NCI-H2196 (cell line): ENCODE results near the gene PDE1C.

ENCODE experiments used
- DNase-seq: peaks from one replicate; lab custom pipeline; 2025; ENCODE audit not compliant: unreplicated experiment; lab: John Stamatoyannopoulos, UW

PDE1C gene

DNA sequence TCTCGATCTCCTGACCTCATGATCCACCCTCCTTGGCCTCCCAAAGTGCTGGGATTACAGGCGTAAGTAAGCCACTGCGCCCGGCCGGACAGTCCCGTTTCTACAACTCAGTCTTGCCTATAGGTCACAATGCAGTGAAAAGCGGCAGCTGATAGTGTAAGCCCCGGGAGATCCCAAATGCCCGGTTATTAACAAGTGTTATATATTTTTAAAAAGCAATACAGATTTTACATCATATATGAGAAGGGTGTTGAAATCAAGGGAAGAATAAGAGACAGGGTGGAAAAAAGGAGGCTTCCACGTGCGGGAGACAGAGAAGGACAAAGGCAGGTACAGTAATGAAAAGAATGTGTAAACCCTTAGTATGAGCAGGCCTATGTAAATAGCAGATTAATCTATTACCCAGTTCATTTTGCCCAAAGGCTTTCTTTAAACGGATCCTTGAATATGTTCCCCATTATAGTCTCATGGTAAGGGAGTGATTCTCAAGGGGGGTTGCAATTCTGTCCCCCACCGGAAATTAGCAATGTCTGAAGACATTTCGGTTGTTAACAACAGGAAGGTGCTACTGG is 170.8 kb downstream of the PDE1C start:
- no peak for DNase-seq

DNA sequence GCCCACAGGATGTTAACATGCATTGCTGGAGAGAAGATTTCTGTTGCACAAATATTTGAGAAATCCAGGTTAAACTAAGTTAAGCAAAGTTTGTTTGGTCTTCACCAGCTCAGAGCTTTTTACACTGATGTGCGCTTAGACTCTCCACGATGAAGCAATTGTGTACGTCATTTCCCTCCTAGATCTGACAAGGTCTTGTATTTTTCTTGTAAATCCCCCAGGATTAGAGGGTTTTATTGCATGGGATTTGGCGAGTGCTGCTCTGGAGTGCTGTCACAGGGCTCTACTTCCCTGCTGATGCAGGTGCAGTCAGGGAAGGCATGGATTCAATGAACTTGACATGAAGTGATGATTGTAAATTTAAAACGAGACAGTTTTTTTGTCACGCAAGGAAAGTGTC is 173.3 kb downstream of the PDE1C start:
- DNase-seq = no peak

DNA sequence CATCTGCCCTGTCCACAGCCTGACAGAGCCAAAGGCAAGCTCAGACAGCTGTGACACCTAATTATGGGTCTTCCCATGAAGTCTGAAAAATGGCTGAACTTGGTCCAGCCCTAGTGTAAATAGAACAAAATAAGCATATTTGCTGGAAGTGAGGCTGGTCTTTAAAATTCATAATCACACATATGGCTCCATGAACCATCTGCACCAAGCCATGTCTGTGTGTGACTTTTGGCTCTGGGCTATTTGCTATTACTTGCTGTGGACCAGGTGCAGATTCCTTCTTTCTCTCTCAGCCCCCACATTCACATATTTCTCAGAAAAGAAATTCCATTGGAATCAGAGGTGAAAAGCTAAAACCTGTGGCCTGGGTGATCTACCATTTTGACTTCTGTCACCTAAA is 175.9 kb downstream of the PDE1C start:
- no peak for DNase-seq

DNA sequence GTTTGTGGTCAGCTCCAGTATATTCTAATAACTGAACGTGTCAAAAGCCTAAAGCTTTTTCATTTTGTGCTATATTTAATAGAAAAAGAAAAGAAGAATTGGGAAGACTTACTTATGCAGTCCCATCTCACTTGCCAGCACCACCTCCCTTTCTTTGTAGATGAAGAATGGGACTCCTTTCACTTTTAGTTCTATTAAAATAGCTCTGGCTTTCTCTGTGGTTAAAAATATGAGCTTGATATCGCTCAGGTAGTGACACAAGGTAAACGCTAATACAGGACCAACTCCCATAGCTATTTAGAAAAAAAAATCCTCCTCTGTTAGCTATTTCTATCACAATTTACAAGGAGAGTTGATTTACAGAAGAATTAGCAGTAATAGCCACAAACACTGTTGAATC is 176.8 kb downstream of the PDE1C start:
- no peak for DNase-seq

DNA sequence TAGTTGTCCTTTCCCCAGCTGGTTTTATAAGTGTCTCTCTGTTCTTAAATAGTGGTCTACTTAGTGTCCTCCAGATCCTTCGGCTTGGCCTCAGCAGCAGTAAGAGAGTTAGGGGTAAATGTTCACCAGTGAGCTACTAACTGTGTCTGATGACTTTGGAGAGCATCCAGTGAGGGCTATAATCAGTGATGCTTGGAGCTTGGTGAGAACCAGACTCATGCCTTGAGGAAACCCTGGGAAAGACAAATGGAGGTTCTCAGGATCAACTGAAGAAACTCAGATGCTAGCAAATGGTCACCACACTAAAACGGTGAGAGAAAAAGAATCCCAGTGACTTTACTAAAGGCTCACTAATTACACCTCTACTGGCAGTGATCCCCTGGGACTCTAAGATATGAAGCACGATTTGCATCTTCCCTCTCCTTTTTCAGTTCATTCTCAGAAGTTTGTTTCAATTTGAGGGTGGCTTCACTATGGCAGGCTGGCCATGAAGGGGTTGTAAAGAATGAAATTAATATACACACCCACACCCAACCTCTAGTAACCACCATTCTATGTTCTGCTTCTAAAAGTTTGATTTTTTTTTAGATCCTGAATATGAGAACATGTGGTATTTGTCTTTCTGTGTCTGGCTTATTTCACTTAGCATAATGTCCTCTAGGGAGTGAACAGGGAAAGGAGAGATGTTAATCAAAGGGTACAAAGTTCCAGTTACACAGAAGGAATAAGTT is 177.9 kb downstream of the PDE1C start:
- no peak for DNase-seq

DNA sequence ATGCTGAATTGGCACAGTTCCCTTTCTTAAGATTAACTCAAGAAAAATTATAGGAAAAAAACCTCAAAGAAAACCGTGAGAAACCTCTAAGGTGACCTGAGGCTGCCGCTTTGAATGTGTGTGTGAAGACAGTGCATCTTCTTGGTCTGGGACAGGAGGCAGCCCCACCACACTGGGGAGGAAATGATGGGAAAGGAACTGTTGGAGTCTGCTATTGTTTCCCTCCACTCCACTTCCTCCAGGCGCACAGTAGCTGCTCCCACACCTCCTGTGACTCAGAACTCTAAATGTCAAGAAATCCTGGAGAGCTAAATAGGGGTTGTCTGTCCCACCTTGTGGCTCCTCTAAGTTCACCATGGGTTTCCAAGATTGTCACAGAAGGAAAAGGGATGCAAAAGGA is 179.4 kb downstream of the PDE1C start:
- no peak for DNase-seq

DNA sequence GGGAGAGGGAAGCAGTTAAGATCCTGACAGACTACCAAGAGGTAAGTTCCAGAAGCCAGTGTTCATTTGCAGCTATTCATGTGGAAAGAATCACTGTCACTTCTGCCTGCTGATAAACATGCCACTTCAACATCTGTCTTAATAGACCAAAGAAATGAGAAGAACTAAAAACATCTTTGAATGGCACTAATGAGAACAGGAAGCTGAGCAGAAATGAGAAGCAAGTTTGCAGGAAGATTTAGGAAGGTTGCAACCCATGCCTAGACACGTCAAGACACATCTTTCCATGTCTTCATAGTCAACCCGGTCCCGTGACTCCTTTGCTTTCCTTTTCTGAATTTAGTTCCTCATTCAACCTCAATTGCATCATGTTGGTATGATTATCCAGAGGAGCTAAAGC is 180.0 kb downstream of the PDE1C start:
- no peak for DNase-seq

DNA sequence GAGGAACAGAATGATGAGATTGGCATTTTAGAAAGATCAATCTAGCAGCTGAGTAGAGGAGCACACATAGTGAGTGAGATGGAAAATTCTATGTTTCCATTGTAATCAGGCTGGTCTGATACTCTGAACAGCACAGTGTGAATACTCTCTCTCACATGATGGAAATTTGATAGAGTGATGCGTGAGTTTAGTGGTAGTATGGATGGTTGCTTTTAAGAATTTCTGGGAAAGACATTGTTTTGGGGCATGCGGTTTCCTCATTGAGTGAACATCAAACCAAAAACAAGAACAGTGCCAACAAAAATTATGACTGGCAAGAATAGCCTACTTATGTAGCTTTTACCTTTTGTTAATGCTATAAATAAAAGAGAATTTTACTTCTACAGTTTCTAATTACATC is 183.2 kb downstream of the PDE1C start:
- no peak for DNase-seq

DNA sequence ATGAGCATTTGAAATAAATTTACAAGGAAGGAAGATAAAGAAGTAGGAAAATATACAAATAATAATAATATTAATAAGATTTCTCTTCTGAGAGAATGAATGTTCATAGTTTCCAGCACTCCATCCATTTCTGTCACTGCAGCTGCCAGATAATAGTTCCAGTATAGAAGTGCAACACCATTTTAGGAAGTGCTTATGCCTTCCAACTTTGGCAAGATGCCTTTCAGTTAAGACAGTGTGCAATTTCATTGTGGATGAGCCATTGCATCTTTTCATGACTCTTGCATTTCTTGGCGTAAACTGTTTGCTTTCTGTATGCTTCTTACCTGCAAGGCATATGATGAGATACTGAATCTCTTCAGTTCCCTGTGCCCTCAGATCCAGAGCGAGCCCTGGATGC is 185.0 kb downstream of the PDE1C start:
- DNase-seq = no peak

DNA sequence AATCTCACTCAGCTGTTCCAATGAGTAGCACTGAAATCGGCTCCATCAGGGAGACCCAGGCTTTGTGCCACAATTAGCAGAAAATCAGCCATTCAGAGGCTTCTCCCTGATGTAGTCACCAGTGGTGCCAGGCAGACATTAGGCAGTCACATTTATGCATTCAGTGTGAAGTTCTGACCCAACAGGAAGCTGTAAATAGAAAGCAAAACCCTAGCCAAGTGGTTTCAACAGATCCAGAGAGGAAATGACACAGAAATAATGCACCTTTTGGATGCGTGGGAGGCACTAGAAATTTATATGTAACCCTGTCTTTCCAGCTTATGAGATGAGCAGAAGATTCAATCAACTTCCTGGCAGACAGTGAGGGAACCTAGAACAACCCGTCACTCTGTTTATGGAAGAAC is 186.4 kb downstream of the PDE1C start:
- DNase-seq = no peak

DNA sequence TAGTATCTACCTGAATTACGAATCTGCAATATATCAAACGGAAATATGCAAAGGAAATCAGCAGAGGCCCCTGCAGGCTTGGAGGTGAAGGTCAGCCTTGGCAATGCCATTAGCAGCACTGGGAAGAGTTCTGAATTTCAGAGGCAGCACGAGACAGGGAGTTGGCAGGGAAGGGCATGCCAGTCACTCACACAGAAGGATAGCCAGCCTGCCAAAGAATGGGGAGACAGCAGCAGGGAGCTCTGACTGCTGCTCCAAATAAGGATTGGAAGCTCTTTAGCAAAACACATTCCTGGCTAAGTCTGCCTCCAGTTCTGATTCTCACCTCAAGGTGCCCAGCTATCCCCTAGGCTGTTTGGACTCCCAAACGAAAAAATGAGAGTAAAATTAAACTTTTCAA is 188.0 kb downstream of the PDE1C start:
- DNase-seq = no peak

DNA sequence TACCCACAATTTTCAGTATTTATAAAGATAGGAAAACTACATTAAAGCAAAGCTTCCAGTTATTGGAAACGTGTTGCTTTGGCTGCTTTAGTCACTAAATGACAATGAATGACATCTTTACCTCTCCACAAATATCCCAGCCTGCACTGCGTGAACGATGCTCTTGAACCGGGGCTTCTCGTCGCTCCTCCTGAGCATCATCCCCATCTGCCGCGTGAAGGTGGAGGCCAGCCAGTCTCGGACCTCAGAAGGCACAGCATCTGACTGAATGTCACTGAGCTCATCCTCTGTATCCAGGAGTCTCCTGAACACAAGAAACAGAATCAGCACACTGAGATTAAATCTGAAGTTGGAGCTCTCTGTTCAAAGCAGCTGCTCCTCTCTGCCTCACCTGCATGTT is 191.3 kb downstream of the PDE1C start:
- DNase-seq = no peak

DNA sequence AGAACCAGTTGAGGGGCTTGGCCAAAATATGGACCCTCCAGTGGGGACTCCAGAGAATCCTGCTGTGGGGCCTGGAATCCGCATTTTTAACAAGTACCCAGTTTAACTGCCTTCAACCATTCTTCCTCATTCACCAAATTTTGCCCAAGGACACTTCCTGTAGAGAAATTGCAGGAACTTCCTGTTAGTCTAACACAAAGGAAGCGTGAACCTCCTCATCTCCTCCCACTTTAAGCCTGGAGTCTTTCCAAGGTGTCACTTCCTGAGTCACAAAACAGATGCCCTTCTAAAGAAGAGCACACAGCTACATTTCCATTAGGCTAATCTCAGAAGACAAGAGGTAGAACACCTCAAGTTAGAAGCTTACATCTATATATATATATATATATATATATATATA is 194.8 kb downstream of the PDE1C start:
- DNase-seq = no peak

DNA sequence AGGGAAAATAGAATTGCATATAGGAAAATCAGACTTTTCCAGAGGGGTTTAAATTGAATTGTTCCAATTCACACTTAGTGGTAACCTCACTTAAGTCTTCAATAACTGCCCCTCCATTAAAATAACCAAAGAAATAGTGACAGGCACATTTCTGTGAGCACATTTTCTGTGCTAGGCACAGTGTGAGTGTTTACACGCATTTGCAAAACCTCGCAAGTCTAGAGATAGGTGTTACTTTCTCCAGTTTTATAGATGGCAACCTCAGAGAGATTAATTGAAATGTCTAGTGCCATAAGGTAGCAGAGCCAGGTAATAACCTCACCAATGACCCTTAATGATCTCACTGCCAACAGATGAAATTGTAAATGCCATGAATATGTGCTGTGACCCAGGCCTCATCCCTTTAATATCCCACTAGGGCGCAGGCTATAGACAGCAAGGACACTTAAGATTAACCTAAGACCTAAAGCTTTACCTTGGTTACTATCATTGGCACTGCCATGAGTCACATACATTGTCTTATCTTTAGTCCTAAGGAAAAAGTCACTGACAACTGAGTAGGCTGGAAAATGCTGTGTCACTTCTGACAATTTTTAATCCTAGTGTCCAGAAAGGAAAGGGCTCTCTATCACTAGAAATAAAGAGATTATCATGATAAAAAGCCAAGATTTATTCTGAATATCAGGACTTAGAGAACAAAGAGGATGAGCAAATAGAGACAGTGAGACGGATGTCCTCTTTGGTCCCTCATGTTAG is 195.4 kb downstream of the PDE1C start:
- no peak for DNase-seq

DNA sequence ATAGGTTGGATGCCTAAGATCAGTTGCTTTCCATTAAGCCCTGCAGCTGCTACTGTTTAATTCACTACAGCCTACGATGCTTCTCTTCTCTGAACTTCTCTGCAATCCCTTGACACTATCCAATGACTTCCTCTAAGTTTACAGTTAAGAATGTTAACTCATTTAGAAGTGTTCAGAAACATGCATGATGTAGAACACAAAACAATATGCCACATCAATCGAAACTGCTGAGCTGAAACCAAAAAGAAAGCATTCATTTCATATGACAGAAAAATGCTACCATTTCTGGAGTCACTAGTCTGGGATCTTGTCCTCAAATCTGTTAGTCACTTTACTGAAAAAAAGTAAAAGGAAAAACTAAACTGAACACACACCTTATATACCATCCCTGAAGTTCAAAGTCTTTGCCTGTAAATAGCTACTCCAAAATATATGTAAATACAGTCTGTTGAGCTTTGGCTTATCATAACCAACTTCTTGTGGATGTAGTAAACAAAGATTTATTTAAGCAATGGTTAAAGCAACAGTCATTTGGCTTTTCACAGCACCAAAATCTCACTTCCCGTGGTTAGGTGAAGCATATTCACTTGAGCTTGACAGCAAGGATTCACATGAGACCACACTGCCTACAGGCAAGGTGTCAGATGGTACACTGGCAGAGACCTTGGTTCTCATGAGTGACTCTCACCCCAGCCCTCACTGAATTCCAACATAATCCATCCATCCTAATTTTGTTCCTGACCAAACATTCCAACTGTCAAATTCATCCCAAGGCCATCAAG is 196.2 kb downstream of the PDE1C start:
- no peak for DNase-seq

DNA sequence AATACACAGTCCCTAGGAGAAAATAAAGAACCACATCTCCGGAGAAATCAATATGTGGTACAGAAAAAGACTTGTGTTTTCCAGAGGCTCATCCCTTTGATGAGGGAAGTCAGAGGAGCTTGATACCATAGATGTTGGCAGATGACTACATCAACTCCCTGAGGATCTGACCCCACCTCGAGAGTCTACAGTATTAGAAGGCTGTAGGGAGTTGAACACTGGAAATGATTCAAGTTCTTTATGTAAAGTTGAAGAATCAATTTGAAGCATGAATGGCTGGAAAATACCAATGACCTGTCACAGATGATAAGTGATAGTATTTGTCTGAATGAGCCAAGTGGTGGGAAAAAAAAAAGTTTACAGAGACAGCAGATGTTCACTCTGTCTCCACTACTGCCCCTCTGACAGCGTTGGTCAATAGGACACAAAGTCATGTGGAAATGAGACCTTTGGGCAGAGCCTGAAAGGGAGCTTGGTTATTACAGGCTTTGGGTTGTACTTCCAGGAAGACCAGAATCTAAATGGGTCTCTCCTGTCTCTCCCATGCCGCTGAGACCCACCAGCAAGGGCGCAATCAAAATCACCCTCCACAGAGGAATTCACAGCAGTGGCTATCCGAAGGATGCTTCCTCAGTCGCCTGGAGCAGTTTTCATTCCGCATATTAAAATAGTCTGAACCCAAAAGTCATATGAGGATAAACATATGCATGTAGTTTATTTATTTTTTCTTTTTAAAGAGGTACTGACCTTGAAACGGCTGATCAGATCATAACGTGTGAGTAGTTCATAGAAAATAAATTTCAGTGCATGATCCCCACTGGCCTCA is 197.4 kb downstream of the PDE1C start:
- no peak for DNase-seq

DNA sequence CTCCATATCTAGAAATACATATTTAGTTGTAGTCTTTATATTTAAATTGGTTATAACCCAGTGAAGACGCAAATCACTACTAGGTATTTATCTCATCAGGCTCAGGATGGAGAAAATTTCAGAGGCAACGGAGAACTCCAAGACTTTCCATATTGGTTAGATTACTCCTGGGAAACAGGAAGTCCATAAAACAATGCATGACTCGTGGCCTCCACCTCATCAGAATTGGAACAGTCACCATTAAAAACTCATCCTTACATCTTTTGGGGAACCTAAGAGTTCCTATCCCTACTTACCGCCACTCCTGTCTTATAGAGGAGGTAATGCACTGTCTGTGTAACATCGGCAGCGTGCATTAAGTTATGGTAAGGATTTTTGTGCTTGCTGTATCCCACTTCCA is 205.6 kb downstream of the PDE1C start:
- no peak for DNase-seq

DNA sequence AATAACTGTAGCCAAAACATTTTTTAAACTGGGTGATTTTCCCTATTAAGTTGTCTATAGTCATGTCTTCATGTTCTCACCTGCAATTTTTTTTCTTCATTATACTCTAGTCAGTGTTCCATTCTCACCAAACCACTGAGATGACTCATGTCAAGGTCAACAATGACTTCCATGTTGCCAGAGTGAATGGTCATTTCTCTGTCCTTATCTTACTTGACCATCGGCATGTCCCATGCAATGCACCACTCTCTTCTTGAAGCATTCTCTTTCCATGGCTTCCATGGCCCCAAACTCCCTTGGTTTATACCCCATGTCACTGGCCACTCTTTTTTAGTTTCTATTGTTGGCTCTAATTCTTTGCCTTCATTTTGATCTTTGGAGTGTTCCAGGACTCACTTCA is 209.3 kb downstream of the PDE1C start:
- DNase-seq = no peak

DNA sequence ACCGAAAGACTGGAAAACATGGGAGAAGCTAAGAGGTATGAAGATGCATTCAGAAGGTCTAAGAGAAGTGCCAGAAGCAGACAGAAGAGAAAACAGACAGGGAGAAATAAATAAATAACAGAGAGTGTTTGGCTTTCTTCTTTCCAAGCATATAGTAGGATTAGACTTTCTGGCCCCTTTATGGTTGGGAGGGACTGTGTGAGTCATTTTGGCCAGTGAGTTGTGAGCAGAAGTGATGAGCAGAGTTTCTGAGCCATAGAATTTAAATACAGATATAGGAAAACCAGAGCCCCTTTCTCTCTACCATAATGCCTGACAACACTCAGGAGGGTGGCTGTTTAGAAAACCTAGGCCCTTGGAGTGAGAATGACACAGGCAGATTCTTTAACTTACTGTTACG is 212.2 kb downstream of the PDE1C start:
- no peak for DNase-seq

DNA sequence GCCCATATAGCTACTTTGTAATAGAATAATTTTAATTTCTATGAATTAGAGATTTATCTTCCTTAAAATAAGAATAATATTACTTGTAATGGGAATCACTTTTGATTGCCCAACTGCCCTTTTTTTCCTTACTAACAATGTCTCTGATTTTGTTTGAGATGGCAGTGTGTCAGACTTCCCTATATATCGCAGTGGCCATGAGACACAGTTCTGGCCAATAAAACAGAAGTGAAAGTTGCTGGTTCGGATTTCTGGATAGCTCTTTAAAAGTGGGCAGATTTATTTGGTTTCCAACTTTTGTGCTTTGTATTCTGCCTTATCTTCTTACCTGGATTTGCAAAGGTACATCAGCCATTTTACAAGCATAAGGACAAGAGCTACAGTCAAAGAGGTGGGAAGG is 213.0 kb downstream of the PDE1C start:
- DNase-seq = no peak

DNA sequence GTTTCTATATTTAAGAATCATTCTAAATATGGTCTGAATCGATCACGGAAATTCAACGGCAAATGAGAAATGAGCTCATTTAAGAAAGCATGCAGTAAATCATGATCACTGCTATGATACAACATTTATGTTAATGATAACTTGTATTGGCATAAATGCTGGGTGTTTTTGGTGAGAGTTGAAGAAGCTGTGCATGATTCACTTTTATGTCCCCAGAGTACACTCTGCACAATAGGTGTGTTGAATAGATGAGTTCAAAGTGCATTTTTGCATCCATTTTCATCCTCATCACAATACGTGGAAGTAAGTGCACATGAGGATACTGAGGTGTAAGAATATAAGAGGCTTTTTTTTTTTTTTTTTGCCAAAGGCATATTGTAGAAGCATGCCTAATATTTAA is 213.9 kb downstream of the PDE1C start:
- no peak for DNase-seq
